GM12874 (cell line): ENCODE results near the gene OR2V2.

ENCODE experiments used
- TF ChIP-seq, protein P1 (sequence below): IDR thresholded peaks from 2 replicates; pipeline ENCODE4 v1.5.1; 2011; ENCODE audit warnings: low read depth, mild to moderate bottlenecking, control low read depth, low read length, moderate library complexity; ENCODE audit not compliant: insufficient read depth

Gene OR2V2

DNA sequence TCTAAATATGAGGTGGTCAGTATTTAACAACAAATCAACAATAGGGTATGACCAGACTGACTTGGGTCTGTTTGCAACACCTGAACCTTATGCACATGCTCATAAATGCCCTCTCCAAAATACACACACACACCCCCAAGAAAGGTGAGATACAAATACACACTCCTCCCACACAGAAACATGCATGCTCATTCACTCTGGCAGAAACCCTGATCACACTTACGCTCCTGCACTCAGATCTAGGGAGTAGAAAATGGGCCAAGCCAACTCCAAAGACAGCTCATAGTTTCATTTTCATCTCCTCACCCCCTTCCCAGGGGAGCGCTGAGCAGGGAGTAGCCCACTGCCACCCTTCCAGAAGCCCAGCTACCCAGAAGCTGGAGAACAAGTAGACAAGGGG lies 46.3 kb downstream of the OR2V2 start:
- TF ChIP-seq, protein P1, sequence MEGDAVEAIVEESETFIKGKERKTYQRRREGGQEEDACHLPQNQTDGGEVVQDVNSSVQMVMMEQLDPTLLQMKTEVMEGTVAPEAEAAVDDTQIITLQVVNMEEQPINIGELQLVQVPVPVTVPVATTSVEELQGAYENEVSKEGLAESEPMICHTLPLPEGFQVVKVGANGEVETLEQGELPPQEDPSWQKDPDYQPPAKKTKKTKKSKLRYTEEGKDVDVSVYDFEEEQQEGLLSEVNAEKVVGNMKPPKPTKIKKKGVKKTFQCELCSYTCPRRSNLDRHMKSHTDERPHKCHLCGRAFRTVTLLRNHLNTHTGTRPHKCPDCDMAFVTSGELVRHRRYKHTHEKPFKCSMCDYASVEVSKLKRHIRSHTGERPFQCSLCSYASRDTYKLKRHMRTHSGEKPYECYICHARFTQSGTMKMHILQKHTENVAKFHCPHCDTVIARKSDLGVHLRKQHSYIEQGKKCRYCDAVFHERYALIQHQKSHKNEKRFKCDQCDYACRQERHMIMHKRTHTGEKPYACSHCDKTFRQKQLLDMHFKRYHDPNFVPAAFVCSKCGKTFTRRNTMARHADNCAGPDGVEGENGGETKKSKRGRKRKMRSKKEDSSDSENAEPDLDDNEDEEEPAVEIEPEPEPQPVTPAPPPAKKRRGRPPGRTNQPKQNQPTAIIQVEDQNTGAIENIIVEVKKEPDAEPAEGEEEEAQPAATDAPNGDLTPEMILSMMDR: no peak

DNA sequence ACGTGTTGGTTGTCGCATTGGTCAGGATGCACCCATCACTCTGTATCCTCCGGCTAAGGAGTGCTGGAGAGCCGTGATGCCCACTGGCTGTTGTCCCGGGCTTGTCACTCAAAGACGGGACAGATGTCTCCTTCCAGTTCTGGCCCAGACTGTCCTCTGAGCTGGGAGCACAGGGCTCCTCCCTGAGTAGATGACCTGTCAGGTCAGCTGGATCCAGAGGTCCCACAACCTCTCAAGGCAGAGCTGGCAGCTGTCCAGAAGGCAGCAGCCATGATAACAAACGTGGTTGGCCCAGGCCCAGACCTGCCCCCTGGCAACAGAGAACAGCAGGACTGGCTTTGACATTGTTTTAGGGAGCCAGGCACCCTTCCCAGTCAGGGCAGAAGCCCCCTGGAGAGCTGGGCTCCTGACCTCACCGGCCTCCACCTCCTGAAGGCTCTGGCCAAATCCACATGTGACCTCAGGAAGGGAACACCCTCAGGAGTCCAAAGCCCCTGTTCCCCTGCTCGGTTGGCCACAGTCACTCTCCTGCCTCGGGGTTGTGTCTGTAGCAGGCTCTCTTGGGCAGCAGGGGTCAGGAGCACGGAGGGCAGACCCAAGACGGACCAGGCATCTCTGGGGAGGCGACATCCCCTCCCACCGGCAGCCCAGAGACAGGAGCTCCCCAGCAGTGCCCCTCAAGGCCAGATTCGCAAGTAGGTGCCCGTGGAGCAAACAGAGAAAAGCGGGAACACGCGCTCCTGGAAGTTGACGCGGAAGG lies 47.3 kb downstream of the OR2V2 start:
- TF ChIP-seq, protein P1: no peak

DNA sequence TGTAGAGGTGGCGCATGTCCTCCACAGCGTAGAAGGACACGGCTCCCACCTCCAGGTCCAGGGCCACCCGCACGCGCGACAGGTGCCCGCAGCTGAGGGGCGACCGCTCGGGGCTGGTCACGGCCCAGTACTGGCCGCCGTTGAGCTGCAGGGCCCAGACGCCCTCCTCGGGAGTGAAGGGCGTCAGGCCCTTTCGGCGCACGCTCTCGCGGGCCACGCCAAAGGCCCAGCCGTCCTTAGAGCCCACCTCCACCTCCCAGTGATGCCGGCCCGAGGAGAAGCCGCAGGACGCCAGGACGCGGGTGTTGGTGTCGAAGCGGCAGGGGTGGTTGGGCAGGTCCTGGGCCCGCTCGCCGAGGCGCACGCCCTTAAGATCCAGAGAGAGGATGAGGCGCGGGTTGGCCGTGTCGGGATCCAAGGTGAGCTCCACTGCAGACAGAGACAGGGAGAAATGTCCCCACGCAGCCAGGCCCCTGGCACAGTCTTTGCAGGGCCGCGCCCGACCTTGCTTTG lies 47.9 kb downstream of the OR2V2 start:
- TF ChIP-seq, protein P1: no peak

DNA sequence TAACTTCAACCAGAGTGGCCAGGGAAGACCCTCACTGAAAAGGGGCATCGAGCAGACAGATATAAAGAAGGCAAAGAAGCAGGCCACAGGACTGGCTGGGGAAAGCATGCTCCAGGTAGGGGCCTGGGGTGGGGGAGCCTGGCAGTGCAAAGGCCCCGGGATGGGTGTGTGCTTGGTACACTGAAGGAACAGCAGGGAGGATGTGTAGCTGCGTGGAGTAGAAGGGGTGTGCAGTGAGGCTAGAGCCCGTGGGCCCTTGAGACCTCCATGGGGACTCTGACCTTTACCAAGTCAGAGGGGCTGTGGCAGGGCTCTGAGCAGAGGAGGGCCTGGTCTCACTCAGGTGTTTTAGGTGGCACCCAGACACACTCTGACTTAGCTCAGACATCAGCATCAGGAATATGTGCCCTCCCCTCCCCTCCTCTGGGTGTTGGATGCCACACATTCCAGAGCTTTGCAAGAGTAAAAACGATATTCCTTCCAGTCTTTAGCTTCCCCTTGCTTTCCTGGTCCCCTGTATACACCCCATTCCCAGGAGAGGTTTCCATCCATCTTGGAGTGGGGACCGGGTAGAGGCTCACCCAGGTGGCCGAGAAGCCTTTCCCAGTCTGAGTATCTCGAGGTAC lies 50.1 kb downstream of the OR2V2 start:
- TF ChIP-seq, protein P1: no peak

DNA sequence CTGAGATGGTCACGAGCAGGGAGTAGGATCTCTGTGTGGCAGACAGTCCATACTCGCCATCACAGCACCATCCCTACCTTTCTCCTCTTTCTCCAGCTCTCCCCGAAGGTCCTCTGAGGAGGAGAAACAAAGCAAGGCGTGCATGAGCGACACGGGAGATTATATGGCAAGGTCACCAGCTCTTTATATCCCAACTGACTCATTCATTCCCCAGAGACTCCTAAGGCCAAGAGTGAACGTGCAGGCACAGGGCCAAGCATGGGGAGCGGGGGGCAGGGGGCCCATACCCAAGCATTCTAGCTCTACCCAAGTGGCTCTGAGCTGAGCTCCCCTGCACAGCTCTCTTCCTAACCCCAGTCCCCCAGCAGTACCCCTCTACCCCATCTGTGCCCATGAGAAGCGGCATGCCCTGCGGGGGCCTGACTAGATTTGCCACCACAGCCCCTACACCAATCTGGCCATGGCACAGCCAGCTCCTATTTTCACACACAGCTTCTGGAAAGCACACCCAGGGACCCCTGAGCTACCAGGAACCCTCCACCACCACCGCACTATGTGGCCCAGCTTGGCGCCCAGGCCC lies 50.8 kb downstream of the OR2V2 start:
- TF ChIP-seq, protein P1: no peak

DNA sequence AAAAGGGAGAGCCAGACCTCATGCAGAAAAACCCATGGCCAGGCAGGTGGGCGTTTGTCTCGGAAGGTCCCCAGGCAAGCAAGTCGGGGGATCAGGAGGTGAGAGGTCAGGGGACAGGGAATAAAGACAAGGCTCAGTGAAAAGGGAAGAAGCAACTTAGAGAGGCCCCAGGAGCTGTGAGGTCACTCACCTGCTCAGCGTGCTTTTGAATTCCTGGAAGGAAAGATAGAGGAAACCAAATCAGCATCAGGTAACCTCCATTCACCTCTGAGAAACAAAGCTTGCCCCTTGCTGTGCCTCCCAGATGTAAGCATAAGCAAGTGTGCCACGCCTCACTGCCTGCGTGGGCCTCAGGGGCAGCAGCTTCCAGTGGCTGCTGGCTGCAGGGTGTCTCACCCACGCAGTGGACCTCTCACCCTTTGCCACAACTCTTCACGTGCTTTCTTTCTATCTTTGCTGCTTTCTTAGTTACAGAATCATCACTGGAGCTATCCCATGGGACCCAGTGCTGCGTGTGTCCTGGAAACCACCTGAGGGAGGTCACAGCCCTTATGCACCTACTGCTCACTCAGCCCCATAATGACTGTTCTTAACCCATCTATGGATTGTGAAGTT lies 51.6 kb downstream of the OR2V2 start:
- TF ChIP-seq, protein P1: no peak
